CD4-positive, alpha-beta memory T cell (primary cell): ENCODE data around the gene PNMA1. TPM values are rescaled to one million over a fixed set of nuclear protein-coding genes. Genes with fewer than 3 reads are reported as not detected.
A peak's percentile ranks its signal among the peaks of the same experiment; 100 is the strongest.

Experiments used
- CTCF ChIA-PET: fragments of 350-600 bp; sonication (Branson Sonifier 250); formaldehyde crosslinking; loops from one replicate; lab custom pipeline; 2021; ENCODE audit warnings: inconsistent platforms; ENCODE audit not compliant: partially characterized antibody; lab: Charles Lee
- POLR2A ChIA-PET: fragments of 350-600 bp; sonication (Branson Sonifier 250); formaldehyde crosslinking; loops from one replicate; lab custom pipeline; 2021; ENCODE audit not compliant: partially characterized antibody; lab: Charles Lee
- DNase-seq, 5 donors: peaks; one replicate each; pipeline versions ENCODE4 v3.0.0 to v3.0.0-alpha.2; 2020 to 2022; ENCODE audit warnings: mixed read lengths in 1 of 5
- H3K27ac ChIP-seq: one replicate; pipeline ENCODE4 v1.7.0; 2013; ENCODE audit warnings: low read depth, low read length
- H3K27me3 ChIP-seq: 2 replicates; pipeline ENCODE4 v1.7.0; 2013; ENCODE audit warnings: mild to moderate bottlenecking, low read length, moderate library complexity; ENCODE audit not compliant: insufficient read depth
- H3K36me3 ChIP-seq: 2 replicates; pipeline ENCODE4 v1.7.0; 2013; ENCODE audit warnings: mild to moderate bottlenecking, low read length, moderate library complexity; ENCODE audit not compliant: insufficient read depth
- H3K4me1 ChIP-seq: 2 replicates; pipeline ENCODE4 v1.7.0; 2013; ENCODE audit warnings: mild to moderate bottlenecking, low read length, moderate library complexity; ENCODE audit not compliant: insufficient read depth
- H3K4me3 ChIP-seq, 2 donors: one replicate each; pipeline ENCODE4 v1.7.0; 2013; ENCODE audit warnings: low read length in 2 of 2, mild to moderate bottlenecking in 1 of 2
- H3K9me3 ChIP-seq, 2 donors: one replicate each; pipeline ENCODE4 v1.7.0; 2013; ENCODE audit warnings: low read length in 2 of 2, control low read depth in 1 of 2; ENCODE audit not compliant: control insufficient read depth in 1 of 2
- H3K27ac Mint-ChIP-seq, 7 donors: one replicate each; pipeline ENCODE4 v1.8.0; 2020 to 2021; ENCODE audit warnings: mixed read lengths in 7 of 7, mild to moderate bottlenecking in 6 of 7, inconsistent platforms in 3 of 7, moderate library complexity in 3 of 7
- H3K27me3 Mint-ChIP-seq, 2 donors: one replicate each; pipeline ENCODE4 v1.8.0; 2020 to 2021; ENCODE audit warnings: mixed read lengths in 2 of 2
- H3K36me3 Mint-ChIP-seq, 2 donors: one replicate each; pipeline ENCODE4 v1.8.0; 2020 to 2021; ENCODE audit warnings: mixed read lengths in 2 of 2, inconsistent platforms in 1 of 2, mild to moderate bottlenecking in 1 of 2
- H3K4me1 Mint-ChIP-seq, 4 donors: one replicate each; pipeline ENCODE4 v1.8.0; 2020 to 2021; ENCODE audit warnings: mixed read lengths in 4 of 4, mild to moderate bottlenecking in 1 of 4
- H3K4me3 Mint-ChIP-seq, 8 donors: one replicate each; pipeline ENCODE4 v1.8.0; 2020 to 2021; ENCODE audit warnings: mixed read lengths in 8 of 8, mild to moderate bottlenecking in 7 of 8, moderate library complexity in 6 of 8, inconsistent platforms in 3 of 8
- H3K9me3 Mint-ChIP-seq, 8 donors: one replicate each; pipeline ENCODE4 v1.8.0; 2020 to 2021; ENCODE audit warnings: mixed read lengths in 8 of 8, mild to moderate bottlenecking in 5 of 8, inconsistent platforms in 3 of 8, moderate library complexity in 1 of 8
- intact Hi-C: fragments of 100-400 bp; cut with micrococcal nuclease; formaldehyde crosslinking; loops from one replicate; pipeline ENCODE4 v1.15.1; 2023
- polyA plus RNA-seq, 2 donors: library from polyadenylated mRNA; unstranded; fragments of 300-500 nt; fragmentation: Illumina TruSeq; gene quantifications; one replicate each; pipeline ENCODE4 v1.2.3, GENCODE V29; 2021
- total RNA-seq, 2 experiments: library from RNA; stranded (reverse); gene quantifications; one replicate each; pipeline ENCODE4 v1.2.3, GENCODE V29; 2021

The PNMA1 gene
- total and polyA plus RNA-seq, 4 experiments from 2014 or later: 47.8 to 59.3 (median 54.8) TPM

- Mint-ChIP-seq H3K9me3 (peaks cover 0 to 2% (median 0%) of the 10 kb centered on the region in 8 donors), H3K4me1 (peaks cover 8 to 22% (median 17%) of the 10 kb centered on the region in 4 donors), H3K27ac (peak overlapping the region in 6 of 7 donors; percentile 36 to 83 (median 58)), H3K4me3 (peak overlapping the region in 1 of 8 donors; percentile 39), H3K36me3 (peaks cover 31 to 77% of the 10 kb centered on the region in 2 donors), H3K27me3 (no peaks in the 10 kb centered on the region)
- Histone ChIP-seq H3K4me1 (peaks cover 23% of the 10 kb centered on the region), H3K4me3 (no peak overlapping the region), H3K36me3 (peaks cover 58% of the 10 kb centered on the region), H3K27me3 (no peaks in the 10 kb centered on the region), H3K9me3 (no peaks in the 10 kb centered on the region), H3K27ac (no peak overlapping the region)
- ChIA-PET POLR2A (interaction anchor here (1.0 kb wide), 2 partner anchors 66 to 107 kb away, joined by 3 to 4 read pairs; partner anchors contain the start of gene ACOT6), CTCF (interaction anchor here (1.0 kb wide), 1 partner anchor 10 kb away, joined by 3 read pairs; no protein-coding TSS in a partner anchor)
- intact Hi-C loops: no loop called here
- no peak for DNase-seq
Observed at GRCh38 chr14:73719361-73719760, 5.2 kb upstream of the PNMA1 start.

DNA sequence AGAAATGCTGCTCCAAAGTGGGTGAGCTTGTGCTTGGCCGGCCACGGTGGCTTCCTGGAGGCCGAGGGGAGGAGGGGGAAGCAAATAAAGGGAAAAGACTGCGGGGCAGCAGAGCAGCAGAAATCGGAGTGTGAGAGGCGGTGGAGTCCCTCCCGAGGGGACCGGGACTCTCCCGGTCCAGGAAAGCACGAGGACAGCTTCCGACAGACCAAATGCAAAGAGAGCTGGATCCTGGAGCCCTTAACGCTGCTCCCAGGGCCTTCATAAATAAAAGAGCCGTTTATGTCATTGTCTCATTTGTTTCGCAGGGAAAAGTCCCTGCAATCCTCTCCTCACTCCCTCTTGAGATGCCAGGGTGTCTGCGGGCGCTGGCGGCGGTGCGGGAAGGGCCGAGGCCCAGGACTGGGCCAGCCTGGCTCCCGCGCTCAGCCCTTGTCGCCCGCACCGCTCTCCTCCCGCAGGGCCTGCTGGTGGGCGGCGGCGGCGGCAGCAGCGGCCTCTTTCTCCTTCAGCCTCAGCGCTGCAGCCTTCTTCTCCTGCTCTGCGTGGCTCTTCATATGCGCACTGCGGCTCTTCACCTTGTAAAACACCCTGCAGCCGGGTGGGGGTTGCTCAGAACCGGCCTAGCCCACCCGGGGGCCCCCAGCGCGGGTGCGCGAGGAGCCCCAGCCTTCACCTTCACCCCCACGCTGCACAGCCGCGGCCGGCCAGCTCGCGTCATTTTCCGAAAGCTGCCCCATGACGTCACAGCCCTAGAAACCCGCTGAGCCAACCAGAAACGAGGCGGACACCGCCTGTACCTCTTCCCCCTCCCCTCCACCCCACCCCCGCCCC is 4.5 kb upstream of the PNMA1 start:
- H3K36me3 ChIP-seq: peaks cover 51% of the 10 kb centered on the region
- H3K27ac ChIP-seq: no peak overlapping the region
- peaks cover 16% of the 10 kb centered on the region for H3K4me1 ChIP-seq
- H3K27me3 Mint-ChIP-seq: no peaks in the 10 kb centered on the region
- no peak for DNase-seq
- H3K9me3 ChIP-seq: no peaks in the 10 kb centered on the region
- ChIA-PET POLR2A (interaction anchor here (3.6 kb wide), 1 partner anchor 40 kb away, joined by 18 read pairs; a partner anchor contains a TSS), CTCF (interaction anchor here (1.0 kb wide), 1 partner anchor 11 kb away, joined by 3 read pairs; no protein-coding TSS in a partner anchor)
- H3K4me1 Mint-ChIP-seq: peaks cover 7 to 16% (median 11%) of the 10 kb centered on the region in 4 donors
- H3K27me3 ChIP-seq: no peaks in the 10 kb centered on the region
- H3K4me3 ChIP-seq: no peak overlapping the region
- H3K9me3 Mint-ChIP-seq: peaks cover 0 to 2% (median 0%) of the 10 kb centered on the region in 8 donors
- intact Hi-C loops: no loop called here
- H3K27ac Mint-ChIP-seq: peak overlapping the region in 2 of 7 donors; percentile 4 to 12
- peaks cover 28 to 71% of the 10 kb centered on the region in 2 donors for H3K36me3 Mint-ChIP-seq
- no peak overlapping the region for H3K4me3 Mint-ChIP-seq

DNA sequence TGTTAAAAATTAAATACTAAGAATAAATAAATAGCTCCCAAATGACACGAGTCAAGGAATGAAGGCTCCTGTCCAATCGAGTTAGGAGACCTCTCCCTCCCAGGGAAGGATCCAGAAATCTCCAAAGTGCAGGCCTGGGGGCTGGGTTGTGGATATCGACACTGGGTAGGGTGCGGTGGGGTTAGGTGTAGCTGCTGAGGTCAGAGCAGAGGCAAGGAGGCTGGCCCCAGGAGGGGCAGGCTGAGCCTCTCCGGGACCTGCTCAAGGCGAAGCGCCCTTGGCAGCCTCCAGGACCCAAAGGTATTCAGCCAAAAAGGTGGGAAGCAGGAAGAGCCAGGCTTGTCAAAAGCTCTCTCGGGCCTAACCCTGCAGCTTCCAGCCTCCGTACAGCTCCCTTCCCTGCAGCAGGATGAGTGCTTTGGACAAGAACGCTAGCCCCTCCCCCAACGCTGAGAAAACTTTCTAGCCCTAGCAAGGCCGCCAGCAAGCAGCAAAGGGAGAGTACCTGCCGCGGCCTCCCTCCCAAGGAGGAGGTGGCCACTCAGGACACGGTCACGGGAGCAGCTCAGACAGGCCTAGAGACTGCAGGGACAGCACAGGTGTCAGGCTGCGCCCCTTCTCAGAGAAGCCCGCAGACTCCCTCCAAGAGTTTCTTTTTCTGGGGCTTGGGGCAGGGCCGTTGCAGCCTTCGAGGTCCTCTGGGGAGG is 3.7 kb upstream of the PNMA1 start:
- intact Hi-C loops: no loop called here
- POLR2A ChIA-PET: interaction anchor here (1.0 to 3.6 kb wide), 2 partner anchors 24 to 41 kb away, joined by 3 to 18 read pairs; a partner anchor contains a TSS
- Mint-ChIP-seq H3K4me3 (no peak overlapping the region), H3K27ac (peak overlapping the region in 3 of 7 donors; percentile 4 to 19 (median 12)), H3K9me3 (peaks cover 0 to 2% (median 0%) of the 10 kb centered on the region in 8 donors), H3K36me3 (peaks cover 23 to 74% of the 10 kb centered on the region in 2 donors), H3K27me3 (no peaks in the 10 kb centered on the region), H3K4me1 (peaks cover 7 to 18% (median 11%) of the 10 kb centered on the region in 4 donors)
- no peak overlapping the region for H3K27ac ChIP-seq
- H3K4me3 ChIP-seq: no peak overlapping the region
- DNase-seq: no peak
- H3K9me3 ChIP-seq: no peaks in the 10 kb centered on the region
- H3K36me3 ChIP-seq: peaks cover 49% of the 10 kb centered on the region
- no peaks in the 10 kb centered on the region for H3K27me3 ChIP-seq
- CTCF ChIA-PET: interaction anchor here (0.7 to 1.2 kb wide), 2 partner anchors 109 to 209 kb away, joined by 3 read pairs; no protein-coding TSS in a partner anchor
- H3K4me1 ChIP-seq: peaks cover 8% of the 10 kb centered on the region

DNA sequence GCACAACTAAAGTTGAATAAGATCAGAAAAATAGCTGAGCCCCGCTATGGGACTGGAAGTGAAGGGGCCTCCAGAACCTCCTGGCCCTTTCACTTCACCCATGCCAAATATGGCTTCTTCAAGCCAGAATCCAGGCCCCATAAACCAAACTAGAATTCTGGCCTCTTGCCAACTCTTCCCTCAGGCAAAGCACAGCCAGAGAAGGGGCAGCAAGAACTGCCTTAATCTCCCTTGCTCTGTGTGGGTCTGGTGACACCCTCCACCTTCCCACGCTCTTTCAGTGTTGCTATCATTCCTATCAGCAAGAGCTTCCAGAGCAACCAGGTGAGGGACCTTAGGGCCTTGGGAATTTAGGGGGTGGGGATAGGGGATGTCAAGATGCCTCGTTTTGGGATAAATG is 3.1 kb upstream of the PNMA1 start:
- Mint-ChIP-seq H3K27ac (peak overlapping the region in 4 of 7 donors; percentile 4 to 82 (median 55)), H3K4me3 (no peak overlapping the region), H3K27me3 (no peaks in the 10 kb centered on the region), H3K36me3 (peaks cover 18 to 70% of the 10 kb centered on the region in 2 donors), H3K4me1 (peaks cover 8 to 23% (median 14%) of the 10 kb centered on the region in 4 donors), H3K9me3 (peaks cover 0 to 2% (median 0%) of the 10 kb centered on the region in 8 donors)
- Histone ChIP-seq H3K4me3 (no peak overlapping the region), H3K36me3 (peaks cover 43% of the 10 kb centered on the region), H3K27me3 (no peaks in the 10 kb centered on the region), H3K27ac (no peak overlapping the region), H3K9me3 (no peaks in the 10 kb centered on the region), H3K4me1 (peaks cover 9% of the 10 kb centered on the region)
- DNase-seq: no peak
- CTCF ChIA-PET: interaction anchor here (1.2 to 1.8 kb wide), 2 partner anchors 11 to 209 kb away, joined by 3 to 14 read pairs; no protein-coding TSS in a partner anchor
- POLR2A ChIA-PET: interaction anchor here (1.0 to 3.6 kb wide), 3 partner anchors 12 to 42 kb away, joined by 3 to 18 read pairs (median 5); a partner anchor contains a TSS
- intact Hi-C loops: no loop called here

DNA sequence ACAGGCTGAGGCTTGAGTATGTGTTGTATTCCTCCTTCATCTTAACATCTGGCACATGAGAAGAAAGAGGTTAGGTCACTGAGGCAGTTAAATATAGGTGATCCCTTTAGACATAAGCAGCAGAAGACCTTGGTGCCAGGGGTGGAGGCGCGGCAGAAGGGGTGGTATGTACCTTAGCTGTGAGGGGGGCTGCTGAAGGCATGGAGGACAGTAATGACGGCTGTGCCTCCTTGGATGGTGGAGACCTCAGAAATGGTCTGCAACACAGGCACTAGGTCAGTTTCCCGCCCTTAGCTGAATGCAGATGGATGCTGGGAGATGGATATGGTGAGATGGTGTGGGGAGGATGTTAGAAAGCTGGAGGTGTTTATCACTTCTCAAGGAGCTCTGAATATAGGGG is 1.5 kb upstream of the PNMA1 start:
- Histone ChIP-seq H3K9me3 (no peaks in the 10 kb centered on the region), H3K27me3 (no peaks in the 10 kb centered on the region), H3K4me1 (peaks cover 24% of the 10 kb centered on the region), H3K36me3 (peaks cover 27% of the 10 kb centered on the region), H3K27ac (peak overlapping the region; percentile 5), H3K4me3 (no peak overlapping the region)
- no peaks in the 10 kb centered on the region for H3K27me3 Mint-ChIP-seq
- peaks cover 0 to 2% (median 0%) of the 10 kb centered on the region in 8 donors for H3K9me3 Mint-ChIP-seq
- DNase-seq: no peak
- ChIA-PET CTCF (interaction anchor here (0.9 to 1.8 kb wide), 4 partner anchors 13 to 44 kb away, joined by 3 to 14 read pairs (median 4); no protein-coding TSS in a partner anchor), POLR2A (interaction anchor here (1.6 to 3.6 kb wide), 3 partner anchors 38 to 73 kb away, joined by 3 to 18 read pairs (median 7); a partner anchor contains a TSS)
- H3K27ac Mint-ChIP-seq: peak overlapping the region; percentile 68 to 89 (median 84)
- peaks cover 8 to 57% of the 10 kb centered on the region in 2 donors for H3K36me3 Mint-ChIP-seq
- intact Hi-C loops: loop anchor here (2.0 kb wide), 1 partner anchor 27 kb away; no protein-coding TSS in a partner anchor
- H3K4me1 Mint-ChIP-seq: peaks cover 13 to 28% (median 19%) of the 10 kb centered on the region in 4 donors
- peak overlapping the region in 5 of 8 donors; percentile 7 to 26 (median 25) for H3K4me3 Mint-ChIP-seq

DNA sequence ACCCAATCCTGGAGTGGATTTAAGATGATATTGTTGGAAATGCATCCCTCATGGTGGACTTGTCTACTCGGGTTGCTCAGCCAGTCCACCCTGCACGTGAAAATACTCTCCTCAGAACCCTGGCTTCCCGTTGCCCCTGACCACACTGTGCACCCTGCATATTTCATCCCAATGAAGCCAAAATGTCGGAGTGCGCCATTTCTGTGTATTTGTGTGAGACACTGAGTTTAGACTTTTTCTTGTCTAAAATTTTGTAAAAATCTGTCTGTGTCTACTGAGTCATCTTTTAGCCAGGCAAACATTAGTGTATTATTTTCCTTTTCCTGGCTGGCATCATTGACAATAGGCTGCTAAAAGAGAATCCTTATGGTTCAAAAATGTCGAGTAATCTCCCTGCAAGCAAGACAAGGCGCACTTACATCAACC is 485 bp upstream of the PNMA1 start:
- CTCF ChIA-PET: interaction anchor here (1.0 kb wide), 1 partner anchor 9 kb away, joined by 4 read pairs; no protein-coding TSS in a partner anchor
- H3K4me3 Mint-ChIP-seq: peak overlapping the region; percentile 80 to 90 (median 82)
- no peak for DNase-seq
- Histone ChIP-seq H3K27ac (peak overlapping the region; percentile 80), H3K36me3 (peaks cover 19% of the 10 kb centered on the region), H3K4me1 (peaks cover 26% of the 10 kb centered on the region), H3K9me3 (no peaks in the 10 kb centered on the region), H3K4me3 (peak overlapping the region in 1 of 2 donors; percentile 92), H3K27me3 (no peaks in the 10 kb centered on the region)
- H3K36me3 Mint-ChIP-seq: peaks cover 10 to 48% of the 10 kb centered on the region in 2 donors
- peaks cover 0 to 2% (median 0%) of the 10 kb centered on the region in 8 donors for H3K9me3 Mint-ChIP-seq
- peak overlapping the region; percentile 85 to 98 (median 93) for H3K27ac Mint-ChIP-seq
- intact Hi-C loops: loop anchor here (1.0 to 5.0 kb wide), 5 partner anchors 28 to 111 kb away; partner anchors contain the start of gene DNAL1
- H3K4me1 Mint-ChIP-seq: peaks cover 17 to 35% (median 24%) of the 10 kb centered on the region in 4 donors
- H3K27me3 Mint-ChIP-seq: no peaks in the 10 kb centered on the region
- POLR2A ChIA-PET: interaction anchor here (0.6 to 4.9 kb wide), 10 partner anchors 9 to 657 kb away, joined by 3 to 57 read pairs (median 9); partner anchors contain the start of genes PTGR2, RBM25 and ZNF410
